Activated T-cell treated with anti-CD3 and anti-CD28 coated beads, Interleukin-2, amount 50 U/mL, for 24 hours (primary cell): Measurements from ENCODE around the gene SHC3.
A peak's percentile ranks its signal among the peaks of the same experiment; 100 is the strongest.

Experiments used
- DNase-seq: peaks from one replicate; pipeline ENCODE4 v3.0.0-alpha.2; 2020
- H3K27ac Mint-ChIP-seq: 2 replicates; pipeline ENCODE4 v1.8.0; 2020; ENCODE audit warnings: mild to moderate bottlenecking, mixed read lengths
- H3K27me3 Mint-ChIP-seq: 2 replicates; pipeline ENCODE4 v1.8.0; 2020; ENCODE audit warnings: mixed read lengths
- H3K36me3 Mint-ChIP-seq: 2 replicates; pipeline ENCODE4 v1.8.0; 2020; ENCODE audit warnings: low read depth, mixed read lengths
- H3K4me1 Mint-ChIP-seq: 2 replicates; pipeline ENCODE4 v1.8.0; 2020; ENCODE audit warnings: low read depth, mixed read lengths
- H3K4me3 Mint-ChIP-seq: 2 replicates; pipeline ENCODE4 v1.8.0; 2020; ENCODE audit warnings: mild to moderate bottlenecking, moderate library complexity, mixed read lengths
- H3K9me3 Mint-ChIP-seq: 2 replicates; pipeline ENCODE4 v1.8.0; 2020; ENCODE audit warnings: mixed read lengths

Gene SHC3

GRCh38 chr9:89204801-89205200 is 26.2 kb upstream of the SHC3 start:
- H3K36me3 Mint-ChIP-seq: no peaks in the 10 kb centered on the region
- H3K27ac Mint-ChIP-seq: no peak overlapping the region
- H3K27me3 Mint-ChIP-seq: no peaks in the 10 kb centered on the region
- H3K9me3 Mint-ChIP-seq: peaks cover 14% of the 10 kb centered on the region
- H3K4me3 Mint-ChIP-seq: no peak overlapping the region
- DNase-seq: no peak
- no peaks in the 10 kb centered on the region for H3K4me1 Mint-ChIP-seq

- peaks cover 14% of the 10 kb centered on the region for H3K9me3 Mint-ChIP-seq
- no peak overlapping the region for H3K4me3 Mint-ChIP-seq
- H3K4me1 Mint-ChIP-seq: no peaks in the 10 kb centered on the region
- peaks cover 20% of the 10 kb centered on the region for H3K27me3 Mint-ChIP-seq
- no peak overlapping the region for H3K27ac Mint-ChIP-seq
- no peaks in the 10 kb centered on the region for H3K36me3 Mint-ChIP-seq
- DNase-seq: no peak
Observed at GRCh38 chr9:89195131-89195797, 16.6 kb upstream of the SHC3 start.

DNA sequence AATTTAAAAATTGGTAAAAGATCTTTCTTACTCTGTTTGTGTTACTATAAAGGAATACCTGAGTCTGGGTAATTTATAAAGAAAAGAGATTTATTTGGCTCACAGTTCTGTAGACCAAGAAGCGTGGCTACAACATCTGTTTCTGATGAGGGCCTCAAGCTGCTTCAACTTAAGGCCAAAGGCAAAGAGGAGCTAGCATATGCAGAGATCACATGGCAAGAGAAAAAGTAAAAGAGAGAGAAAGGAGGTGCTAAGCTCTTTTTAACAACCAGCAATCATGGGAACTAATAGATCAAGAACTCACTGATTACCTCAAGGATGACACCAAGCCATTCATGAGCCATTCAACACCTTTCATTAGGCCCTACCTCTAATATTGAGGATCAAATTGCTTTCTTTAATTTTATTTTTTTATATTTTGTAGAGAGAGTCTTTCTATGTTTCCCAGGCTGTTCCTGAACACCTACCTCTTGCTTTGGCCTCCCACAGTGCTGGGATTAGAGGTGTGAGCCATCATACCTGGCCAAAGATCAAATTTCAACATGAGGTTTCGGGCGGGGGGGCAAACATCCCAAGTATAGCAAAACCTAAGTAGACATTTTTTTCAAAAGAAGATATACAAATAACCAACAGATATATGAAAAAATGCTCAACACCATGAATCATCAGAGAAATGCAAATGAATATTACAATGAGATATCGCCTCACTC is 16.0 kb upstream of the SHC3 start:
- Mint-ChIP-seq H3K27ac (no peak overlapping the region), H3K27me3 (peaks cover 20% of the 10 kb centered on the region), H3K9me3 (peaks cover 14% of the 10 kb centered on the region), H3K4me3 (no peak overlapping the region), H3K4me1 (no peaks in the 10 kb centered on the region), H3K36me3 (no peaks in the 10 kb centered on the region)
- DNase-seq: no peak

DNA sequence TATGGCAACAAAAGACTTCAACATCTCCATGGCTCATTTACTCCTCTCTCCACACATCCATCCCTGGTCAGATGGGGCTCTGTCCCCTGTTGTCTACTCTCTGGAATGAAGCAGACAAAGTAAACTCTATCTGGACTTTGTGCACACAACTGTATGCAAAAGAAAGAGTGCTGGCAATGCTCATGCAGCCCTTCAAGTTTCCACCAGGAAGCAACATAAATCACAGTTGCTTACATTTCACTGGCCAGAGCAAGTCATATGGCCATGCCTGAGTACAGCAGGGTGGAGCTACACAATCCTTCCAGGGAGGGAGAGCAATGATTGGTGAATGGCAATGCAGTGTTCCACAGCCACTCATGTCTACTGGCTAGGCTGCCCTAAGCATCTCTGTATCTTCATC is 12.4 kb upstream of the SHC3 start:
- peaks cover 10% of the 10 kb centered on the region for H3K9me3 Mint-ChIP-seq
- H3K27me3 Mint-ChIP-seq: peaks cover 18% of the 10 kb centered on the region
- no peak for DNase-seq
- H3K4me1 Mint-ChIP-seq: no peaks in the 10 kb centered on the region
- H3K27ac Mint-ChIP-seq: no peak overlapping the region
- H3K4me3 Mint-ChIP-seq: no peak overlapping the region
- no peaks in the 10 kb centered on the region for H3K36me3 Mint-ChIP-seq

DNA sequence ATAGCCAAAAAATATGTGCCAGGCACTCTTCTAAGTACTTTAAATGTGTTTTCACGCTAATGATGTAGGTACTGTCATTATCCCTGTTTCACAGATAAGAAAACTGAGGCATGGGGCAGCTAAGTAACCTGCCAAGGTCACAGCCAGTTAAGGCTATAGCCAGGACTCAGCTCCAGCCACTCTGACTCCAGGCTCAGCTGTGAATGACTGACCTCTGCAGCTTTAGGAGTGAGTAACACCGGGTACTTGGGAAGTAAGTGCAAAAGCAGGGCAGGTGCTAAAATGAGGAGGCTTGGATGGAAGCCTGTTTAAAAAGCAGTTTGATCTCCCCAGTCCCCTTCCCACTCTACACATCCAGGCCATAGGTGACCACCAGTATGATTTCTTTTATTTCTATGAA is 10.6 kb upstream of the SHC3 start:
- no peak for DNase-seq
- no peaks in the 10 kb centered on the region for H3K36me3 Mint-ChIP-seq
- peaks cover 10% of the 10 kb centered on the region for H3K9me3 Mint-ChIP-seq
- peaks cover 34% of the 10 kb centered on the region for H3K27me3 Mint-ChIP-seq
- no peak overlapping the region for H3K27ac Mint-ChIP-seq
- H3K4me3 Mint-ChIP-seq: no peak overlapping the region
- H3K4me1 Mint-ChIP-seq: no peaks in the 10 kb centered on the region

GRCh38 chr9:89187950-89188349 is 9.3 kb upstream of the SHC3 start:
- no peak for DNase-seq
- Mint-ChIP-seq H3K4me1 (no peaks in the 10 kb centered on the region), H3K27me3 (peaks cover 40% of the 10 kb centered on the region), H3K4me3 (no peak overlapping the region), H3K9me3 (peaks cover 9% of the 10 kb centered on the region), H3K36me3 (no peaks in the 10 kb centered on the region), H3K27ac (no peak overlapping the region)

DNA sequence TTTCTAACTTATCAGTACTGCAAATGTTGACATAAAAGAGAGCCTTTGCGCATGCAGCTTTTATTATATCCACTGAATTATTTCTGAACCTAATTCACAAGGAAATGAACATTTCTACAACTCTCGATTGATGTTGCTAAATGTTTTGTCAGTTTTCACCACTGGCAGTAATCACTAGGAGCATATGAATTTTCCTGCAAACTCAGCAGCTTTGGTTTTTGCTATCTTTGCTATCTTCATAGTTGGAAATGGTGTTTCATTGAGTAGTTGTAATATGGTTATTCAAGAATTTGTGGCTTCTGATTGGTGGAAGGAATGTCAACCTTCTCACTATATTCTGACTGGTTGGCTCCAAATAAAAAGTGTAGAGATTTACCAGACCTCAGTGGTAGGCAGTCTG is 8.9 kb upstream of the SHC3 start:
- H3K27me3 Mint-ChIP-seq: peaks cover 43% of the 10 kb centered on the region

GRCh38 chr9:89186960-89187359 is 8.3 kb upstream of the SHC3 start:
- Mint-ChIP-seq H3K27ac (no peak overlapping the region), H3K27me3 (peaks cover 46% of the 10 kb centered on the region), H3K4me3 (no peak overlapping the region), H3K36me3 (no peaks in the 10 kb centered on the region), H3K4me1 (no peaks in the 10 kb centered on the region), H3K9me3 (peaks cover 3% of the 10 kb centered on the region)
- no peak for DNase-seq

More for the DNA sequence above, 8.9 kb upstream of the SHC3 start:
- Mint-ChIP-seq H3K4me3 (no peak overlapping the region), H3K9me3 (peaks cover 5% of the 10 kb centered on the region), H3K36me3 (no peaks in the 10 kb centered on the region), H3K4me1 (no peaks in the 10 kb centered on the region), H3K27ac (no peak overlapping the region)
- DNase-seq: no peak

GRCh38 chr9:89185980-89186379 is 7.4 kb upstream of the SHC3 start:
- no peaks in the 10 kb centered on the region for H3K36me3 Mint-ChIP-seq
- H3K4me1 Mint-ChIP-seq: no peaks in the 10 kb centered on the region
- no peak for DNase-seq
- no peak overlapping the region for H3K27ac Mint-ChIP-seq
- H3K27me3 Mint-ChIP-seq: peaks cover 49% of the 10 kb centered on the region
- H3K9me3 Mint-ChIP-seq: no peaks in the 10 kb centered on the region
- H3K4me3 Mint-ChIP-seq: no peak overlapping the region

DNA sequence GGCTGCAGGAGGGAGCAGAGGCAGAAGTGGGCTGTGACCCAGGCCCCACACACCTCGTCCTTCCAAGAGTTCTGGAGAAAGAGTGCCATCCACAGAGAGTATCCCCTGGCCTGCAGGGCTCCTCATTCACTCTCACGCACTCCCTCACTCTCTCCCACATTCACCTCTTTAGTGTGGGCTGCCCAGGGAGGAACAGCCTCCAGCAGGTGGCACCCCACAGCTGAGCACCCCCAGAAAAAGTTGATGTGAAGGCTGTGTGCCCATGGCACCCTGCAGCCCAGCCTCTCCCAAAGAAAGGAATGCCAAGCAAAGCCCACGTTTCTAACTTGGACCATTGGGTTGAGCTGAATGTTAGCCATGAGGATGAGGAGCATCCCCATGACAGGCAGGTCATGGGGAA is 4.5 kb upstream of the SHC3 start:
- Mint-ChIP-seq H3K27me3 (peaks cover 69% of the 10 kb centered on the region), H3K9me3 (no peaks in the 10 kb centered on the region), H3K4me3 (no peak overlapping the region), H3K4me1 (peaks cover 21% of the 10 kb centered on the region), H3K36me3 (no peaks in the 10 kb centered on the region), H3K27ac (no peak overlapping the region)
- no peak for DNase-seq

GRCh38 chr9:89182369-89182768 is 3.8 kb upstream of the SHC3 start:
- Mint-ChIP-seq H3K27ac (no peak overlapping the region), H3K27me3 (peaks cover 72% of the 10 kb centered on the region), H3K9me3 (no peaks in the 10 kb centered on the region), H3K4me1 (peaks cover 21% of the 10 kb centered on the region), H3K4me3 (no peak overlapping the region), H3K36me3 (no peaks in the 10 kb centered on the region)
- DNase-seq: no peak

- peak overlapping the region; percentile 1 for H3K27ac Mint-ChIP-seq
- peaks cover 22% of the 10 kb centered on the region for H3K4me1 Mint-ChIP-seq
- H3K27me3 Mint-ChIP-seq: peaks cover 86% of the 10 kb centered on the region
- no peaks in the 10 kb centered on the region for H3K36me3 Mint-ChIP-seq
- peak; percentile 50 for DNase-seq
- peak overlapping the region; percentile 30 for H3K4me3 Mint-ChIP-seq
- no peaks in the 10 kb centered on the region for H3K9me3 Mint-ChIP-seq
Observed at GRCh38 chr9:89179895-89180734, 1.5 kb upstream of the SHC3 start.

DNA sequence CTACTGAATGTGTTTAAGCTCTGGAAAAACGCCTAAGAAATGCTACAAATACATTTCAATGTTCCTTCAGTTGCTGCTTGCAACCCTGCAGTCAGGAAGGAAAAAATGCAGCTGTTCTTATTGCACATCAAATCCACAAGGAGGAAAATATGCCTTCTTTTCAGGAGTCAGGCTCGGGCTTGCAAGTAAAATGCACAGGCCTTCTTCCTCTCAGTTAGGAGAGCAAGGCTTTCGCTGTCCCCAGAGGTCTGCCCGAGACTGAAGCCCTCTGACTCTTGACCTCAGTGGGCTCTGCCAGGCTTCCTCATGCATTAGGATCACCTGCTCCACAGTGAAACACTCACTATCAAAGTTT is 899 bp upstream of the SHC3 start:
- Mint-ChIP-seq H3K27ac (no peak overlapping the region), H3K9me3 (no peaks in the 10 kb centered on the region), H3K27me3 (peaks cover 86% of the 10 kb centered on the region), H3K4me3 (peak overlapping the region; percentile 30), H3K36me3 (no peaks in the 10 kb centered on the region), H3K4me1 (peaks cover 22% of the 10 kb centered on the region)
- no peak for DNase-seq

- no peak for DNase-seq
- no peaks in the 10 kb centered on the region for H3K9me3 Mint-ChIP-seq
- peak overlapping the region; percentile 2 for H3K4me3 Mint-ChIP-seq
- H3K27me3 Mint-ChIP-seq: peaks cover 83% of the 10 kb centered on the region
- H3K36me3 Mint-ChIP-seq: no peaks in the 10 kb centered on the region
- H3K27ac Mint-ChIP-seq: peak overlapping the region; percentile 39
- H3K4me1 Mint-ChIP-seq: peaks cover 22% of the 10 kb centered on the region
Observed at GRCh38 chr9:89178830-89179539, 367 bp upstream of the SHC3 start.
